HG03064 (cell line): Measurements from ENCODE around the gene ATP6V0A4.

ENCODE experiments used
- ATAC-seq: cut with Tn5 transposase; IDR thresholded peaks from one replicate; pipeline ENCODE4 v1.9.1; 2021; ENCODE audit warnings: low read depth; ENCODE audit not compliant: unreplicated experiment

Gene ATP6V0A4

GRCh38 chr7:138665249-138665648 is 132.7 kb downstream of the ATP6V0A4 start:
- no peak for ATAC-seq

GRCh38 chr7:138663725-138664710 is 134.0 kb downstream of the ATP6V0A4 start:
- ATAC-seq = no peak

GRCh38 chr7:138662991-138663320 is 135.0 kb downstream of the ATP6V0A4 start:
- no peak for ATAC-seq

- no peak for ATAC-seq
Measured at GRCh38 chr7:138662076-138662990, 135.7 kb downstream of the ATP6V0A4 start.

- ATAC-seq = no peak
Measured at GRCh38 chr7:138661069-138661635, 136.8 kb downstream of the ATP6V0A4 start.

GRCh38 chr7:138658889-138659288 is 139.1 kb downstream of the ATP6V0A4 start:
- no peak for ATAC-seq

GRCh38 chr7:138657854-138658386 is 140.1 kb downstream of the ATP6V0A4 start:
- no peak for ATAC-seq

GRCh38 chr7:138656952-138657351 is 141.0 kb downstream of the ATP6V0A4 start:
- ATAC-seq = no peak
